SK-MEL-5 (cell line): Measurements from ENCODE around the gene ROBO2. TPM values are rescaled to one million over a fixed set of nuclear protein-coding genes. Genes with fewer than 3 reads are reported as not detected.

Experiments used
- DNase-seq: peaks from one replicate; pipeline ENCODE4 v3.0.0-alpha.2; 2016; ENCODE audit warnings: low read depth, low spot score
- in situ Hi-C: cut with HindIII; loops from 2 replicates; pipeline ENCODE4 v1.10.0; 2016; ENCODE audit warnings: low sequenced_read_pairs, high pct_unique_total_duplicates, low pct_unique_long_range_greater_than_20kb
- total RNA-seq: library from RNA; depleted of rRNA; stranded (reverse); fragments of >200 nt; shearing (Covaris generic); gene quantifications from 2 replicates; pipeline ENCODE4 v1.2.3, GENCODE V29; 2014

ROBO2 gene
- total RNA-seq, 1 experiment from 2014 or later: 32.3 TPM

GRCh38 chr3:77271306-77271705 is 231.4 kb downstream of the ROBO2 start:
- no peak for DNase-seq
- in situ Hi-C loops: no loop called here

DNA sequence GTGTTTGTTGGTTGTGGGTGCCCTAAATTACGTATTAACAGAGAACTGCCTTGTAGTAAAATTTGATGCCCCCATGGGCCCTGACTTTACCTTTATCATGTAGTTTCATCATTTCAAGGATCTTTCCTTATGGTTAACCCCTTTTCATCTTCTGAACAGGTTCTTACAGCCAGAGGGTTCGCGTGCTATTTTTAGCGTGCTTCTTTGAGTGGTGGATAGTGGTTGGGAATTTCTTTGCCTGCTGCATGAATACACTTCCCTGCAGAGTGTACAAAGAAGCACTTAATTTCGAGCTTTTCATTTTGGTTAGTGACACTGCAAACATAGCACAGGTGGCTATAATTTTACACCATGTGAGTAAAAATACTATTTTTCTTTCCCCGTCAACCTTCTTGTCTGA is 231.8 kb downstream of the ROBO2 start:
- DNase-seq: no peak
- in situ Hi-C loops: no loop called here

GRCh38 chr3:77279276-77279675 is 239.4 kb downstream of the ROBO2 start:
- DNase-seq: no peak
- in situ Hi-C loops: no loop called here

- in situ Hi-C loops: no loop called here
- no peak for DNase-seq
Observed at GRCh38 chr3:77281721-77282120, 241.8 kb downstream of the ROBO2 start.

- no peak for DNase-seq
- in situ Hi-C loops: no loop called here
Observed at GRCh38 chr3:77283108-77283507, 243.2 kb downstream of the ROBO2 start.

DNA sequence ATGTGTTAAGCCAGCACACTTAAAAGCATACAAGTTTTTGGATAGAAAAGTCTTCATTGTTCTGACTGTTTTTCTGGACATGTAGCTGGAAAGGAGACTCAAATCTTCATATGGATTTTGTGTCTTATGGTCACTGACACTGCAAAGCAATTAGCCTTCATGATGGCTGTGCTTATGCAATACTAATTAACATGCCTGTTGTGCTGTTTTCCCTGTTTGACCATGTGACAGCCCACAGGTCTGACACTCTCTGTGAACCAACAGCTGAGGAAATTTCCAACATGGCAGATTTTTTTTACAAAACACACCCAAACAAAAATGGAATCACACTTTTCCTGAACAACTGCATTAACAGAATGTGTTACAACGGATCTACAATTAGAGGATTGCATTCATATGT is 248.4 kb downstream of the ROBO2 start:
- DNase-seq: no peak
- in situ Hi-C loops: no loop called here

- DNase-seq: no peak
- in situ Hi-C loops: no loop called here
Observed at GRCh38 chr3:77296527-77296926, 256.6 kb downstream of the ROBO2 start.

DNA sequence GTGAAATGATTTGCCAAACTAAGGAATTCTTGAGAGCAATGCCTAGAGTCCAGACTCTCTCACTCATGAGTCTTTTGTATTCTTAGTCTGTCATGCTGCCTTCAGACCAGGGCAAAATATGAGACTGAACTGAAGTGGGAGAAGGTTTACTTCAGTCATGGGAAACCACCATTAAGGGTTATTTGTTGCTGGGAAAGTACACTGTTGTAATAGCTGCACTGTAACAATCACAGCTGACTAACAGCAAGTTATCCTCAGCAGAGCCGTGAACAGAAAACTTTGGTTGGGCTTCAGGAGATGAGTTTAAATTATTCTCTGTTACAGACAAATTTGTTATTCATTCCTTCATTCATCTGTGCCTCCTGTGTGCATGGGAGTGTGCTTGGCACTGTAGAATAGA is 258.5 kb downstream of the ROBO2 start:
- in situ Hi-C loops: no loop called here
- DNase-seq: no peak

DNA sequence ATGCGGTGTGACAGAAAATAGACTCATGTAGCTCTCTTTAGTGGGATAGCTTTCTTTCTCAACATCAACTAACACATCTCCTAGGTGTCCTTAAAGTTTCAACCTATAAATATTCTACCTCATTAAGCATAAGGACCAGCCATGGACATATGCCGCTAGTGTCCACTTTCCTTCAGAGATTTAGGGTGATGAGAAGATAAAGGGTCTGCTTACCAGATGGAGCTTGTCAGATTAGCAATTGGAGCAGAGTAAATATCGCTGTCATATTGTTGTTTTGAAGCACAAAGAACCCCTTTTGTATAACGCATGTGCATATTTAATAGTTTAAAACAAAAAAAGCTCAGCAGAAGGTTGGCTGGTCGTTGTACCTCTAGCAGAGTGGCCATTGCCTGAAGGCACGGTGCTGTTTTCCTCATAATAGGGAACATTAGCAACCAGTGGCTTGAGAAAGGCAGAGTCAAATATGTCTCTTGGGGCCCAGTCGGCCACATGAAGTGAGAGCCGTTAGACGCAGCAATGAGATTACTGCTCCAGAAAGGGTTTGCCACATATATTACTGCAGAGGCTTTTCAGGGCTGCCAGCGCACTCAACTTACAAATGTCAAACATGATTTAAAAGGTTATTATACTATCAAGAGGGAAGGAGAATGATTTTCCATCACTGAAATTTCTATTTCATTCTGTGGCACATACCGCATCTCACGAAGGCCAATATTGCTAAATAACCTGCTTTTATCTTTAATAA is 264.2 kb downstream of the ROBO2 start:
- in situ Hi-C loops: no loop called here
- no peak for DNase-seq

DNA sequence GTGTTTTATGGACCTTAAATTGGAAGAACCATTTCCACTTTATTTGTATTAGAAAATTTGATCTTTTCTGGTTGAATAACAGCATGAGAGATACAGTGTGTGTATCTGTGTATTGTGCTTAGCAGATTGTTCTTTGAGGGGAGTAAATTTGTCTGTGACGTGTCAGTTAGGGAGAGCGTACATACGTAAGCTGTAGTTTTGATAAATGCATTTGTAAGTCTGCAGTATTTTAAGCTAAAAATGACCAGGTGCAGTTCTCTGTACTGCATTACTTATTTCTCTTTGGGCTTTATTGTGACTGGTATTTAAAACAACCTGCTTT is 264.8 kb downstream of the ROBO2 start:
- no peak for DNase-seq
- in situ Hi-C loops: no loop called here

GRCh38 chr3:77309460-77309859 is 269.6 kb downstream of the ROBO2 start:
- in situ Hi-C loops: no loop called here
- DNase-seq: no peak

DNA sequence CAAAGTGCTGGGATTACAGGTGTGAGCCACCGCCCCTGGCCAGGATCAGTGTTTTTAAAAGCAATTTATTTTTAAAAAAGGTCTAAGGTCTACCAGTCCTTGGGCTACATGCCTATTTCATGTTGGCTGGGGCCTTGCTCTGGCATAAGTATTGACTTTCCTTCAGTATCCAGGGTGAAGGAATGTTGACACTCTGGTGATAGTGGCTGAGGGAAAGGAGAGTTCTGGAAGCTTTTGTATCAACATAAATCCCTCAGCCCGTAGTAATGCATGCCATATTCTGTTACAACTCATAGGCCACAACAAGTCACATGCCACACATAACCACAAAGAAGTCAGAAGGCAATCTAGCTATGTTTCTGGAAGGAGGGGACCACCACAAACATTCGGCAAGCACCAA is 273.9 kb downstream of the ROBO2 start:
- in situ Hi-C loops: no loop called here

GRCh38 chr3:77319711-77320110 is 279.8 kb downstream of the ROBO2 start:
- peak; percentile 71 for DNase-seq
- in situ Hi-C loops: no loop called here

More for the DNA sequence above, 273.9 kb downstream of the ROBO2 start:
- no peak for DNase-seq

GRCh38 chr3:77320514-77320913 is 280.6 kb downstream of the ROBO2 start:
- DNase-seq: peak; percentile 56
- in situ Hi-C loops: no loop called here

- in situ Hi-C loops: no loop called here
- DNase-seq: peak; percentile 89
Observed at GRCh38 chr3:77321646-77322045, 281.7 kb downstream of the ROBO2 start.

GRCh38 chr3:77323626-77324025 is 283.7 kb downstream of the ROBO2 start:
- in situ Hi-C loops: no loop called here
- DNase-seq: no peak

DNA sequence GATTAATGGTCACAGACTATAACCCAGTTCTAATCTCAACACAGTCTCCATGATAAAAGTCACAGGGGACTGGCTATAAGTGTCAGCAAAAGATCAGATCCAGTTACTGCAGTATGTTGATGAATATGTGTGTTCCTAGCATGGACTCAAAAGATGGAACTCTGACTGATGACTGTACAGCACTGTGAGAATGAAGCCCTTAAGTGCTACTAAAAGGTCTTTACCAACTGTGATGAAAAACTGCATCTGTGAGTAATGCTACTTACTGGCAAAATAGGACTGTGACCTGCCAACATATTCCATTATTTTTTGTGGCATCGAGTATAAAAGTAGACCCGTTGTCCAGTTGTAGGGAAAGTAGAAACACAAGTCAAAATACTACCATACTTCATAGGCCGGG is 284.2 kb downstream of the ROBO2 start:
- in situ Hi-C loops: no loop called here
- DNase-seq: no peak

GRCh38 chr3:77325280-77325679 is 285.4 kb downstream of the ROBO2 start:
- in situ Hi-C loops: no loop called here
- DNase-seq: no peak

DNA sequence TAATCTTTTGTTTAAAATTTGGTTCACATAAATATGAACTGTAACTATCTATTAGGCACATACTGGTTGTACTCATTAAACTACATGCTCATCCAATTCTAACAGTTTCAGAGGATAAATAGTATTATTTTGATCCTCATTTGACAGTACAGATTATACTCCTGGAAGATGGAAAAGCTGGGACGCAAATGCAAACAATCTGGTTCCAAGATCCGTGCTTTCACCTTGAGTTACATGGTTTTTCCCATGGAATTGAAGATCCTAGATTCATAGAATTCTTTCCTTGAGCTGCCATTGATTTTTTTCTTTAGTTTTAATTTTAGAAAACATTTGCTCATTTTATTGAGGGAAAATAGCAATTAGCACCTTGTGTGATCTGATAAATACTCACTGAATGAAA is 285.8 kb downstream of the ROBO2 start:
- in situ Hi-C loops: no loop called here
- DNase-seq: no peak

- in situ Hi-C loops: no loop called here
- no peak for DNase-seq
Observed at GRCh38 chr3:77326586-77326985, 286.7 kb downstream of the ROBO2 start.
